H1 (cell line): ENCODE measurements around the gene RALGAPB. TPM values are rescaled to one million over a fixed set of nuclear protein-coding genes. Genes with fewer than 3 reads are reported as not detected.

Experiments used
- CTCF ChIA-PET: fragments of 300-600 bp; sonication (Branson Sonifier 250); formaldehyde crosslinking; loops from one replicate; lab custom pipeline; 2021; ENCODE audit not compliant: partially characterized antibody; lab: Charles Lee
- POLR2A ChIA-PET: fragments of 300-600 bp; sonication (Branson Sonifier 250); formaldehyde crosslinking; loops from one replicate; lab custom pipeline; 2021; ENCODE audit warnings: inconsistent platforms; ENCODE audit not compliant: partially characterized antibody; lab: Charles Lee
- DNase-seq, 2 experiments: peaks; one replicate each; pipeline versions ENCODE4 v3.0.0 to v3.0.0-alpha.2; 2010 to 2022; ENCODE audit warnings: low spot score in 2 of 2, low read depth in 1 of 2, mixed read lengths in 1 of 2
- FAIRE-seq: peaks from 2 replicates; lab custom pipeline; 2011; peaks lifted over from hg19 to GRCh38; lab: Jason Lieb, UNC
- H2AFZ ChIP-seq: 2 replicates; pipeline ENCODE4 v1.8.1; 2012; ENCODE audit warnings: low read length, inconsistent platforms
- H2AK5ac ChIP-seq: 2 replicates; pipeline ENCODE4 v1.6.1; 2013; ENCODE audit warnings: low read depth, low read length
- H2BK120ac ChIP-seq: replicated peaks from 2 replicates; pipeline ENCODE3; 2013; ENCODE audit warnings: low read depth, low read length, inconsistent platforms
- H2BK12ac ChIP-seq: 2 replicates; pipeline ENCODE4 v1.6.1; 2013; ENCODE audit warnings: low read depth, low read length
- H2BK15ac ChIP-seq: 2 replicates; pipeline ENCODE4 v1.6.1; 2013; ENCODE audit warnings: low read length
- H2BK20ac ChIP-seq: 2 replicates; pipeline ENCODE4 v1.6.1; 2013; ENCODE audit warnings: low read length
- H2BK5ac ChIP-seq: 2 replicates; pipeline ENCODE4 v1.6.1; 2013; ENCODE audit warnings: low read depth, low read length
- H3K14ac ChIP-seq: 2 replicates; pipeline ENCODE4 v1.6.1; 2013; ENCODE audit warnings: inconsistent platforms; ENCODE audit not compliant: insufficient read length
- H3K18ac ChIP-seq: 2 replicates; pipeline ENCODE4 v1.6.1; 2013; ENCODE audit warnings: low read length; ENCODE audit errors: extremely low read depth
- H3K23ac ChIP-seq: 2 replicates; pipeline ENCODE4 v1.6.1; 2013; ENCODE audit warnings: inconsistent platforms; ENCODE audit not compliant: insufficient read length
- H3K23me2 ChIP-seq: 2 replicates; pipeline ENCODE4 v1.6.1; 2013; ENCODE audit warnings: low read depth, low read length
- H3K27ac ChIP-seq: 2 replicates; pipeline ENCODE4 v1.6.1; 2011; ENCODE audit warnings: low read depth, low read length, inconsistent platforms
- H3K27me3 ChIP-seq, 4 experiments: replicated peaks in 1 of 4; 1 replicate in 1 of 4; 2 replicates in 3 of 4; pipeline versions ENCODE4 v1.6.1 to v1.8.1; 2011 to 2013; ENCODE audit warnings: low read length in 3 of 4, mild to moderate bottlenecking in 3 of 4, inconsistent platforms in 2 of 4, mixed read lengths in 2 of 4, moderate library complexity in 1 of 4; ENCODE audit not compliant: control insufficient read depth in 3 of 4, insufficient read depth in 3 of 4; ENCODE audit errors: extremely low read depth in 1 of 4
- H3K36me3 ChIP-seq, 4 experiments: 2 replicates each; pipeline versions ENCODE4 v1.6.1 to v1.8.1; 2011 to 2013; ENCODE audit warnings: mild to moderate bottlenecking in 4 of 4, low read length in 3 of 4, moderate library complexity in 2 of 4, control low read depth in 1 of 4, inconsistent platforms in 1 of 4; ENCODE audit not compliant: insufficient read depth in 4 of 4, control insufficient read depth in 2 of 4
- H3K4ac ChIP-seq: replicated peaks from 2 replicates; pipeline ENCODE3; 2013; ENCODE audit warnings: low read length, low read depth, mixed read lengths, inconsistent platforms; ENCODE audit not compliant: insufficient read length
- H3K4me1 ChIP-seq, 4 experiments: replicated peaks in 1 of 4; 1 replicate in 1 of 4; 2 replicates in 3 of 4; pipeline versions ENCODE4 v1.6.1 to v1.8.1; 2011 to 2013; ENCODE audit warnings: low read length in 3 of 4, inconsistent platforms in 2 of 4, mixed read lengths in 1 of 4; ENCODE audit not compliant: insufficient read depth in 4 of 4, control insufficient read depth in 3 of 4
- H3K4me2 ChIP-seq, 2 experiments: 2 replicates each; pipeline versions ENCODE4 v1.6.1 to v1.8.1; 2011 to 2013; ENCODE audit warnings: low read depth in 2 of 2, low read length in 2 of 2, control low read depth in 1 of 2, inconsistent platforms in 1 of 2, mild to moderate bottlenecking in 1 of 2; ENCODE audit not compliant: insufficient read depth in 1 of 2
- H3K4me3 ChIP-seq, 4 experiments: fragments of 200-600, 300-600 bp in 1 of 4; sonication (generic), shearing (Covaris generic), sonication (Bioruptor Twin) in 1 of 4; 2 replicates each; pipeline versions ENCODE4 v1.5.1 to v1.8.1; 2011 to 2016; ENCODE audit warnings: low read length in 4 of 4, low read depth in 3 of 4, control low read depth in 2 of 4, inconsistent platforms in 2 of 4, mild to moderate bottlenecking in 2 of 4, mixed read lengths in 1 of 4, moderate library complexity in 1 of 4; ENCODE audit not compliant: insufficient read depth in 2 of 4; ENCODE audit errors: extremely low read depth in 1 of 4
- H3K56ac ChIP-seq: replicated peaks from 2 replicates; pipeline ENCODE3; 2013; ENCODE audit warnings: low read depth, mild to moderate bottlenecking, mixed read lengths, low read length, inconsistent platforms; ENCODE audit not compliant: insufficient read length
- H3K79me1 ChIP-seq: 2 replicates; pipeline ENCODE4 v1.6.1; 2013; ENCODE audit warnings: low read depth, low read length, control low read depth
- H3K79me2 ChIP-seq, 2 experiments: 2 replicates each; pipeline versions ENCODE4 v1.6.1 to v1.8.1; 2012 to 2013; ENCODE audit warnings: low read length in 2 of 2, mild to moderate bottlenecking in 2 of 2, inconsistent platforms in 1 of 2; ENCODE audit not compliant: insufficient read depth in 2 of 2, control insufficient read depth in 1 of 2
- H3K9ac ChIP-seq, 4 experiments: replicated peaks in 1 of 4; 1 replicate in 1 of 4; 2 replicates in 3 of 4; pipeline versions ENCODE4 v1.6.1 to v1.8.1; 2011 to 2013; ENCODE audit warnings: low read depth in 3 of 4, low read length in 3 of 4, control low read depth in 2 of 4, mild to moderate bottlenecking in 2 of 4, moderate library complexity in 2 of 4, inconsistent platforms in 1 of 4; ENCODE audit errors: extremely low read depth in 1 of 4
- H3K9me3 ChIP-seq, 2 experiments: 2 replicates each; pipeline versions ENCODE4 v1.6.1 to v1.8.1; 2012 to 2013; ENCODE audit warnings: mild to moderate bottlenecking in 2 of 2, moderate library complexity in 2 of 2, control low read depth in 1 of 2, inconsistent platforms in 1 of 2, low read depth in 1 of 2, low read length in 1 of 2, mixed read lengths in 1 of 2; ENCODE audit not compliant: insufficient read depth in 2 of 2
- H4K20me1 ChIP-seq, 2 experiments: replicated peaks in 1 of 2; 2 replicates each; pipeline versions ENCODE3 to v1.8.1; 2011 to 2013; ENCODE audit warnings: inconsistent platforms in 2 of 2, low read length in 2 of 2, mild to moderate bottlenecking in 1 of 2; ENCODE audit not compliant: insufficient read depth in 2 of 2, control insufficient read depth in 1 of 2
- H4K5ac ChIP-seq: 2 replicates; pipeline ENCODE4 v1.6.1; 2013; ENCODE audit warnings: low read length, low read depth, mixed read lengths, inconsistent platforms; ENCODE audit not compliant: insufficient read length
- H4K8ac ChIP-seq: 2 replicates; pipeline ENCODE4 v1.8.0; 2013; ENCODE audit warnings: mild to moderate bottlenecking, moderate library complexity, low read length, inconsistent platforms; ENCODE audit not compliant: insufficient read depth; ENCODE audit errors: extremely low read depth
- H4K91ac ChIP-seq: replicated peaks from 2 replicates; pipeline ENCODE3; 2013; ENCODE audit warnings: low read length, mixed read lengths, inconsistent platforms; ENCODE audit not compliant: insufficient read length
- ATF2 ChIP-seq: IDR thresholded peaks from 2 replicates; pipeline ENCODE4 v1.6.1; 2012; ENCODE audit warnings: low read length, inconsistent platforms
- RFX5 ChIP-seq: IDR thresholded peaks from 2 replicates; pipeline ENCODE4 v1.6.1; 2011; ENCODE audit warnings: low read depth, low read length, improper control_type of control experiment, borderline replicate concordance
- SP1 ChIP-seq: IDR thresholded peaks from 2 replicates; pipeline ENCODE4 v1.6.1; 2011; ENCODE audit warnings: low read depth, low read length
- WGBS, 2 experiments: shearing (Covaris generic) in 1 of 2; methylation state at CpG; one replicate each; pipeline versions ENCODE4 v1.1.6 to v1.1.7; 2013 to 2015; ENCODE audit warnings: low lambda C conversion rate in 2 of 2, mixed read lengths in 2 of 2, inconsistent platforms in 1 of 2, low coverage in 1 of 2, missing lambda C conversion rate in 1 of 2; ENCODE audit not compliant: insufficient replicate concordance in 2 of 2, insufficient coverage in 1 of 2, insufficient read length in 1 of 2; ENCODE audit errors: extremely low coverage in 1 of 2, missing lambda C conversion rate in 1 of 2; 5-methylcytosine and 5-hydroxymethylcytosine counted together
- polyA plus RNA-seq, 7 experiments: library from polyadenylated mRNA; depleted of rRNA in 3 of 7; stranded (reverse) in 5 of 7; unstranded in 2 of 7; fragments of >200 nt in 5 of 7; fragments of 200-250 nt in 2 of 7; gene quantifications; 1 replicate in 5 of 7; 2 replicates in 1 of 7; 4 replicates in 1 of 7; pipeline versions ENCODE4 v1.2.1 to v1.2.3, GENCODE V29; 2011 to 2013; ENCODE audit warnings: missing spikeins in 2 of 7, mixed read lengths in 2 of 7
- total RNA-seq: library from RNA; stranded (reverse); fragmentation: NEBNext Ultra II Directional; extraction: Animal tissue kit (Norgen Biotek cat#: 25700); gene quantifications from 2 replicates; pipeline ENCODE4 v1.2.1, GENCODE V29; 2021

RALGAPB gene
- total and polyA plus RNA-seq, 2 of the 8 experiments (the other 6 are each of a cell fraction or from before 2014, with no cell fraction given), result 10.6 to 35.1 TPM

- Histone ChIP-seq H3K4ac (no peak overlapping the region), H4K8ac (no peak overlapping the region), H3K14ac (no peak overlapping the region), H3K23me2 (no peaks in the 10 kb centered on the region), H2BK5ac (no peak overlapping the region), H3K9ac (no peak overlapping the region), H3K79me2 (no peaks in the 10 kb centered on the region), H3K79me1 (no peaks in the 10 kb centered on the region; the same call in 1 of the 2 replicates), H4K5ac (no peak overlapping the region), H2AK5ac (no peak overlapping the region), H3K4me3 (no peak overlapping the region), H3K27me3 (no peaks in the 10 kb centered on the region), H2AFZ (no peak overlapping the region), H4K20me1 (peaks cover 0 to 2% of the 10 kb centered on the region in 2 experiments), H4K91ac (no peak overlapping the region), H3K56ac (no peak overlapping the region), H2BK15ac (no peak overlapping the region), H2BK12ac (no peak overlapping the region), H2BK20ac (no peak overlapping the region), H3K36me3 (peaks cover 2 to 44% (median 24%) of the 10 kb centered on the region in 4 experiments; a peak in 6 of 8 replicates), H3K4me1 (no peaks in the 10 kb centered on the region), H2BK120ac (no peak overlapping the region), H3K18ac (no peak overlapping the region), H3K9me3 (no peaks in the 10 kb centered on the region), H3K23ac (no peak overlapping the region), H3K27ac (no peak overlapping the region), H3K4me2 (no peak overlapping the region)
- CTCF ChIA-PET, result no interaction called here
- POLR2A ChIA-PET, result no interaction called here
- DNase-seq (no peak), FAIRE-seq (no peak)
- TF ChIP-seq RFX5 (no peak), SP1 (no peak), ATF2 (no peak)
- 88% methylated on average over 1 of the region's 1 CpG; no CpG with 5 or more reads in 1 of the 2 experiments for WGBS, 2 experiments
Observed at GRCh38 chr20:38499366-38499765, 26.7 kb downstream of the RALGAPB start.
